Nephron (organoid): ENCODE data around the gene ATP11A.

Experiments
- H3K27ac Mint-ChIP-seq, 3 experiments: 2 replicates each; pipeline ENCODE4 v1.8.0; 2020; ENCODE audit warnings: mixed read lengths in 3 of 3, mild to moderate bottlenecking in 2 of 3, moderate library complexity in 1 of 3
- H3K27me3 Mint-ChIP-seq: 2 replicates; pipeline ENCODE4 v1.8.0; 2021; ENCODE audit warnings: low read depth, mild to moderate bottlenecking, moderate library complexity, mixed read lengths
- H3K36me3 Mint-ChIP-seq: 2 replicates; pipeline ENCODE4 v1.8.0; 2020; ENCODE audit warnings: low read depth, mixed read lengths
- H3K4me1 Mint-ChIP-seq: 2 replicates; pipeline ENCODE4 v1.8.0; 2020; ENCODE audit warnings: mixed read lengths
- H3K4me3 Mint-ChIP-seq, 3 experiments: 2 replicates each; pipeline ENCODE4 v1.8.0; 2020; ENCODE audit warnings: mild to moderate bottlenecking in 3 of 3, mixed read lengths in 3 of 3, moderate library complexity in 2 of 3
- H3K9me3 Mint-ChIP-seq: 2 replicates; pipeline ENCODE4 v1.8.0; 2020; ENCODE audit warnings: mixed read lengths
- CTCF ChIP-seq, 3 experiments: fragments of 200-600 bp; sonication (generic); IDR thresholded peaks; one replicate each; pipeline ENCODE4 v1.5.0; 2021; ENCODE audit warnings: antibody characterized with exemption in 3 of 3; ENCODE audit not compliant: unreplicated experiment in 3 of 3

The ATP11A gene

GRCh38 chr13:112770504-112770903 is 80.7 kb downstream of the ATP11A start:
- Mint-ChIP-seq H3K27ac (peak overlapping the region; percentile 3 to 35 (median 15)), H3K4me1 (peaks cover 48% of the 10 kb centered on the region), H3K4me3 (peak overlapping the region in 1 of 3 experiments; percentile 1), H3K36me3 (no peaks in the 10 kb centered on the region), H3K9me3 (no peaks in the 10 kb centered on the region), H3K27me3 (peaks cover 14% of the 10 kb centered on the region)
- TF ChIP-seq CTCF (IDR thresholded peaks at IDR 0.05; ENCODE audit: unreplicated experiment in 3 of 3), result no peak

GRCh38 chr13:112771139-112771876 is 81.5 kb downstream of the ATP11A start:
- TF ChIP-seq CTCF (IDR thresholded peaks at IDR 0.05; ENCODE audit: unreplicated experiment in 3 of 3), result no peak
- peak overlapping the region in 2 of 3 experiments; percentile 25 to 35 for H3K27ac Mint-ChIP-seq

GRCh38 chr13:112771877-112772538 is 82.2 kb downstream of the ATP11A start:
- Mint-ChIP-seq H3K27ac (peak overlapping the region in 1 of 3 experiments; percentile 76), H3K4me3 (no peak overlapping the region), H3K27me3 (peaks cover 10% of the 10 kb centered on the region), H3K4me1 (peaks cover 54% of the 10 kb centered on the region), H3K9me3 (no peaks in the 10 kb centered on the region), H3K36me3 (no peaks in the 10 kb centered on the region)
- TF ChIP-seq CTCF (IDR thresholded peaks at IDR 0.05; ENCODE audit: unreplicated experiment in 3 of 3), result no peak

More at GRCh38 chr13:112771139-112771876, 81.5 kb downstream of the ATP11A start:
- H3K4me1 Mint-ChIP-seq, result peaks cover 53% of the 10 kb centered on the region
- H3K4me3 Mint-ChIP-seq, result no peak overlapping the region
- H3K36me3 Mint-ChIP-seq, result no peaks in the 10 kb centered on the region
- peaks cover 10% of the 10 kb centered on the region for H3K27me3 Mint-ChIP-seq
- H3K9me3 Mint-ChIP-seq, result no peaks in the 10 kb centered on the region

GRCh38 chr13:112772539-112772909 is 82.7 kb downstream of the ATP11A start:
- no peaks in the 10 kb centered on the region for H3K36me3 Mint-ChIP-seq
- no peak overlapping the region for H3K4me3 Mint-ChIP-seq
- no peaks in the 10 kb centered on the region for H3K9me3 Mint-ChIP-seq
- H3K4me1 Mint-ChIP-seq, result peaks cover 54% of the 10 kb centered on the region
- TF ChIP-seq CTCF (IDR thresholded peaks at IDR 0.05; ENCODE audit: unreplicated experiment in 3 of 3), result no peak
- H3K27me3 Mint-ChIP-seq, result peaks cover 10% of the 10 kb centered on the region
- no peak overlapping the region for H3K27ac Mint-ChIP-seq

GRCh38 chr13:112772929-112773328 is 83.1 kb downstream of the ATP11A start:
- Mint-ChIP-seq H3K27ac (no peak overlapping the region), H3K36me3 (no peaks in the 10 kb centered on the region), H3K4me3 (no peak overlapping the region), H3K27me3 (peaks cover 10% of the 10 kb centered on the region), H3K4me1 (peaks cover 58% of the 10 kb centered on the region), H3K9me3 (no peaks in the 10 kb centered on the region)
- no peak for TF ChIP-seq CTCF (IDR thresholded peaks at IDR 0.05; ENCODE audit: unreplicated experiment in 3 of 3)
